MCF 10A (cell line): ENCODE results near the gene ESAM. TPM values are rescaled to one million over a fixed set of nuclear protein-coding genes. Genes with fewer than 3 reads are reported as not detected.

Experiments used
- BruUV-seq: library from RNA; stranded (reverse); fragments of 400-500 nt; replicated peaks from 2 replicates; lab custom pipeline; 2021; lab: Mats Ljungman, UMichigan
- CTCF ChIA-PET: fragments of 300-600 bp; sonication (Branson Sonifier 250); formaldehyde crosslinking; extraction: SDS; loops from one replicate; lab custom pipeline; 2021; ENCODE audit warnings: antibody characterized with exemption, inconsistent platforms; lab: Yijun Ruan, JAX
- POLR2A ChIA-PET: fragments of 300-600, 350-650 bp; sonication (Branson Sonifier 250); formaldehyde crosslinking; extraction: SDS; loops from one replicate; lab custom pipeline; 2020; ENCODE audit warnings: antibody characterized with exemption, inconsistent platforms; lab: Yijun Ruan, JAX
- DNase-seq: peaks from one replicate; pipeline ENCODE4 v3.0.0-alpha.2; 2018; ENCODE audit not compliant: unreplicated experiment
- H3K27ac Mint-ChIP-seq: one replicate; pipeline ENCODE4 v1.8.0; 2022; ENCODE audit warnings: mild to moderate bottlenecking, low read depth, mixed read lengths; ENCODE audit not compliant: unreplicated experiment
- H3K27me3 Mint-ChIP-seq: one replicate; pipeline ENCODE4 v1.8.0; 2022; ENCODE audit warnings: mixed read lengths; ENCODE audit not compliant: insufficient read depth, unreplicated experiment
- H3K36me3 Mint-ChIP-seq: one replicate; pipeline ENCODE4 v1.8.0; 2022; ENCODE audit warnings: mild to moderate bottlenecking, moderate library complexity, mixed read lengths; ENCODE audit not compliant: insufficient read depth, unreplicated experiment
- H3K4me1 Mint-ChIP-seq: one replicate; pipeline ENCODE4 v1.8.0; 2022; ENCODE audit warnings: mixed read lengths; ENCODE audit not compliant: insufficient read depth, unreplicated experiment
- H3K4me3 Mint-ChIP-seq: one replicate; pipeline ENCODE4 v1.8.0; 2022; ENCODE audit warnings: mild to moderate bottlenecking, moderate library complexity, mixed read lengths; ENCODE audit not compliant: unreplicated experiment
- H3K9me3 Mint-ChIP-seq: one replicate; pipeline ENCODE4 v1.8.0; 2022; ENCODE audit warnings: mixed read lengths; ENCODE audit not compliant: unreplicated experiment
- intact Hi-C: fragments of 100-400 bp; cut with micrococcal nuclease; formaldehyde crosslinking; loops from 2 replicates; pipeline ENCODE4 v1.14.1; 2022
- total RNA-seq: library from RNA; stranded (reverse); gene quantifications from 2 replicates; pipeline ENCODE4 v1.2.3, GENCODE V29; 2022
- TF ChIP-seq, protein P1 (sequence below): fragments of 200-600 bp; IDR thresholded peaks from one replicate; pipeline ENCODE4 v1.8.0; 2022; ENCODE audit warnings: antibody characterized with exemption, mild to moderate bottlenecking; ENCODE audit not compliant: unreplicated experiment

The ESAM gene
- total RNA-seq, 1 experiment from 2014 or later, result 0.19 TPM

GRCh38 chr11:124719534-124719933, 42.6 kb downstream of the ESAM start:
- no TSS peak for BruUV-seq
- no peak overlapping the region for H3K27ac Mint-ChIP-seq
- no peak for DNase-seq
- H3K36me3 Mint-ChIP-seq, result no peaks in the 10 kb centered on the region
- intact Hi-C loops, result no loop called here
- TF ChIP-seq, protein P1, sequence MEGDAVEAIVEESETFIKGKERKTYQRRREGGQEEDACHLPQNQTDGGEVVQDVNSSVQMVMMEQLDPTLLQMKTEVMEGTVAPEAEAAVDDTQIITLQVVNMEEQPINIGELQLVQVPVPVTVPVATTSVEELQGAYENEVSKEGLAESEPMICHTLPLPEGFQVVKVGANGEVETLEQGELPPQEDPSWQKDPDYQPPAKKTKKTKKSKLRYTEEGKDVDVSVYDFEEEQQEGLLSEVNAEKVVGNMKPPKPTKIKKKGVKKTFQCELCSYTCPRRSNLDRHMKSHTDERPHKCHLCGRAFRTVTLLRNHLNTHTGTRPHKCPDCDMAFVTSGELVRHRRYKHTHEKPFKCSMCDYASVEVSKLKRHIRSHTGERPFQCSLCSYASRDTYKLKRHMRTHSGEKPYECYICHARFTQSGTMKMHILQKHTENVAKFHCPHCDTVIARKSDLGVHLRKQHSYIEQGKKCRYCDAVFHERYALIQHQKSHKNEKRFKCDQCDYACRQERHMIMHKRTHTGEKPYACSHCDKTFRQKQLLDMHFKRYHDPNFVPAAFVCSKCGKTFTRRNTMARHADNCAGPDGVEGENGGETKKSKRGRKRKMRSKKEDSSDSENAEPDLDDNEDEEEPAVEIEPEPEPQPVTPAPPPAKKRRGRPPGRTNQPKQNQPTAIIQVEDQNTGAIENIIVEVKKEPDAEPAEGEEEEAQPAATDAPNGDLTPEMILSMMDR, result no peak
- CTCF ChIA-PET, result interaction anchor here (0.7 to 1.2 kb wide), 5 partner anchors 19 to 75 kb away, joined by 3 to 8 read pairs (median 4); no protein-coding TSS in a partner anchor
- POLR2A ChIA-PET, result interaction anchor here (1.5 kb wide), 1 partner anchor 79 kb away, joined by 3 read pairs; no protein-coding TSS in a partner anchor
- H3K27me3 Mint-ChIP-seq, result peaks cover 38% of the 10 kb centered on the region
- H3K4me1 Mint-ChIP-seq, result peaks cover 8% of the 10 kb centered on the region
- H3K9me3 Mint-ChIP-seq, result no peaks in the 10 kb centered on the region
- no peak overlapping the region for H3K4me3 Mint-ChIP-seq

GRCh38 chr11:124718801-124719200, 43.3 kb downstream of the ESAM start:
- no peak for DNase-seq
- TF ChIP-seq, protein P1, result no peak
- BruUV-seq, result no TSS peak
- Mint-ChIP-seq H3K27ac (no peak overlapping the region), H3K27me3 (peaks cover 31% of the 10 kb centered on the region), H3K9me3 (no peaks in the 10 kb centered on the region), H3K36me3 (no peaks in the 10 kb centered on the region), H3K4me3 (peak overlapping the region; percentile 72), H3K4me1 (peaks cover 8% of the 10 kb centered on the region)
- intact Hi-C loops, result no loop called here
- ChIA-PET POLR2A (interaction anchor here (1.5 kb wide), 1 partner anchor 48 kb away, joined by 4 read pairs; no protein-coding TSS in a partner anchor), CTCF (interaction anchor here (0.7 to 1.2 kb wide), 3 partner anchors 21 to 42 kb away, joined by 3 to 4 read pairs (median 3); no protein-coding TSS in a partner anchor)

- intact Hi-C loops, result no loop called here
- H3K4me3 Mint-ChIP-seq, result peak overlapping the region; percentile 72
Measured at GRCh38 chr11:124717786-124718651, 44.1 kb downstream of the ESAM start.

More at GRCh38 chr11:124717786-124718651, 44.1 kb downstream of the ESAM start:
- POLR2A ChIA-PET, result interaction anchor here (0.9 to 1.6 kb wide), 4 partner anchors 13 to 47 kb away, joined by 4 to 7 read pairs (median 4); partner anchors contain the start of genes SIAE and SPA17
- CTCF ChIA-PET, result interaction anchor here (0.9 to 1.5 kb wide), 4 partner anchors 24 to 47 kb away, joined by 3 to 5 read pairs (median 4); no protein-coding TSS in a partner anchor
- no TSS peak for BruUV-seq
- H3K36me3 Mint-ChIP-seq, result no peaks in the 10 kb centered on the region
- H3K9me3 Mint-ChIP-seq, result no peaks in the 10 kb centered on the region
- DNase-seq, result peak; percentile 46
- TF ChIP-seq, protein P1, result no peak
- peaks cover 8% of the 10 kb centered on the region for H3K4me1 Mint-ChIP-seq
- peaks cover 23% of the 10 kb centered on the region for H3K27me3 Mint-ChIP-seq
- H3K27ac Mint-ChIP-seq, result no peak overlapping the region
